ENCODE results near the gene MAML3.

GRCh38 chr4:139694522-139695107, 459.4 kb downstream of the MAML3 start:
- TF ChIP-seq CTCF (IDR thresholded peaks at IDR 0.05) (no peak), POLR2A (IDR thresholded peaks at IDR 0.05) (no peak)

All from lower leg skin (tissue), 3 donors.